GM23338 (cell line): ENCODE data around the gene SLC37A4.

Experiments used
- ETS1 ChIP-seq: IDR thresholded peaks from 2 replicates; pipeline ENCODE4 v1.6.1; 2016; ENCODE audit warnings: antibody characterized with exemption
- EZH2 ChIP-seq: fragments of 200-600 bp; sonication (generic); IDR thresholded peaks from one replicate; pipeline ENCODE4 v1.8.0; 2017; ENCODE audit warnings: antibody characterized with exemption, mild to moderate bottlenecking, low read depth; ENCODE audit not compliant: unreplicated experiment
- EZH2phosphoT487 ChIP-seq: fragments of 200-600 bp; sonication (generic); IDR thresholded peaks from one replicate; pipeline ENCODE4 v1.8.1; 2018; ENCODE audit warnings: antibody characterized with exemption; ENCODE audit not compliant: unreplicated experiment
- POLR2AphosphoS5 ChIP-seq: IDR thresholded peaks from 2 replicates; pipeline ENCODE4 v1.6.1; 2016; ENCODE audit warnings: antibody characterized with exemption, low read depth
- TF ChIP-seq, protein P1 (sequence below), 2 experiments: fragments of 200-600 bp in 1 of 2; sonication (generic) in 1 of 2; conservative IDR thresholded peaks; 2 replicates each; pipeline versions ENCODE4 v1.5.1 to v1.6.1; 2016 to 2017; ENCODE audit warnings: antibody characterized with exemption in 2 of 2, low read depth in 2 of 2, mild to moderate bottlenecking in 2 of 2, moderate library complexity in 1 of 2
- TF ChIP-seq, protein P2 (sequence below): IDR thresholded peaks from one replicate; pipeline ENCODE4 v1.6.1; 2018; ENCODE audit warnings: antibody characterized with exemption; ENCODE audit not compliant: unreplicated experiment

DNA sequence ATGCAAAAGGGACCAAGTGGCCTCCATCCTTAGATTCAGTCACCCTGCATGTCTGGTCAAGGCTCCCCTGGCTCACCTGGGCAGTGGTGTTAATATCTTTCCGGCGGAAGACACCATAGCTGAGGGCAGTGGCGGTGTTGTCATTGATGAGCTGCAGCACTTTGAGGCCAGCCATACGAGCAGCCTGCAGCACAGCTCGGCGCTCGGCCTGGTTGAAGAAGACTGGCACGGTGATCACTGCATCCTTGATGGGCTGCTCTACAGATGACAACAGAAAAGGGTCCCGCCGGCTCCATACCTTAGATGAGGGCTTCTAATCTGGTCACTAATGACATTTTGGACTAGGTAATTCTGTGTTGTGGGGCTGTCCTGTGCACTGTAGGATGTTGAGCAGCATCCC, 23.7 kb upstream of the SLC37A4 start:
- TF ChIP-seq POLR2AphosphoS5 (no peak), EZH2phosphoT487 (no peak), EZH2 (no peak), ETS1 (no peak)
- TF ChIP-seq, protein P1, sequence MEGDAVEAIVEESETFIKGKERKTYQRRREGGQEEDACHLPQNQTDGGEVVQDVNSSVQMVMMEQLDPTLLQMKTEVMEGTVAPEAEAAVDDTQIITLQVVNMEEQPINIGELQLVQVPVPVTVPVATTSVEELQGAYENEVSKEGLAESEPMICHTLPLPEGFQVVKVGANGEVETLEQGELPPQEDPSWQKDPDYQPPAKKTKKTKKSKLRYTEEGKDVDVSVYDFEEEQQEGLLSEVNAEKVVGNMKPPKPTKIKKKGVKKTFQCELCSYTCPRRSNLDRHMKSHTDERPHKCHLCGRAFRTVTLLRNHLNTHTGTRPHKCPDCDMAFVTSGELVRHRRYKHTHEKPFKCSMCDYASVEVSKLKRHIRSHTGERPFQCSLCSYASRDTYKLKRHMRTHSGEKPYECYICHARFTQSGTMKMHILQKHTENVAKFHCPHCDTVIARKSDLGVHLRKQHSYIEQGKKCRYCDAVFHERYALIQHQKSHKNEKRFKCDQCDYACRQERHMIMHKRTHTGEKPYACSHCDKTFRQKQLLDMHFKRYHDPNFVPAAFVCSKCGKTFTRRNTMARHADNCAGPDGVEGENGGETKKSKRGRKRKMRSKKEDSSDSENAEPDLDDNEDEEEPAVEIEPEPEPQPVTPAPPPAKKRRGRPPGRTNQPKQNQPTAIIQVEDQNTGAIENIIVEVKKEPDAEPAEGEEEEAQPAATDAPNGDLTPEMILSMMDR (conservative IDR thresholded peaks at IDR 0.05; ENCODE audit: low read depth in 2 of 2): no peak
- TF ChIP-seq, protein P2, sequence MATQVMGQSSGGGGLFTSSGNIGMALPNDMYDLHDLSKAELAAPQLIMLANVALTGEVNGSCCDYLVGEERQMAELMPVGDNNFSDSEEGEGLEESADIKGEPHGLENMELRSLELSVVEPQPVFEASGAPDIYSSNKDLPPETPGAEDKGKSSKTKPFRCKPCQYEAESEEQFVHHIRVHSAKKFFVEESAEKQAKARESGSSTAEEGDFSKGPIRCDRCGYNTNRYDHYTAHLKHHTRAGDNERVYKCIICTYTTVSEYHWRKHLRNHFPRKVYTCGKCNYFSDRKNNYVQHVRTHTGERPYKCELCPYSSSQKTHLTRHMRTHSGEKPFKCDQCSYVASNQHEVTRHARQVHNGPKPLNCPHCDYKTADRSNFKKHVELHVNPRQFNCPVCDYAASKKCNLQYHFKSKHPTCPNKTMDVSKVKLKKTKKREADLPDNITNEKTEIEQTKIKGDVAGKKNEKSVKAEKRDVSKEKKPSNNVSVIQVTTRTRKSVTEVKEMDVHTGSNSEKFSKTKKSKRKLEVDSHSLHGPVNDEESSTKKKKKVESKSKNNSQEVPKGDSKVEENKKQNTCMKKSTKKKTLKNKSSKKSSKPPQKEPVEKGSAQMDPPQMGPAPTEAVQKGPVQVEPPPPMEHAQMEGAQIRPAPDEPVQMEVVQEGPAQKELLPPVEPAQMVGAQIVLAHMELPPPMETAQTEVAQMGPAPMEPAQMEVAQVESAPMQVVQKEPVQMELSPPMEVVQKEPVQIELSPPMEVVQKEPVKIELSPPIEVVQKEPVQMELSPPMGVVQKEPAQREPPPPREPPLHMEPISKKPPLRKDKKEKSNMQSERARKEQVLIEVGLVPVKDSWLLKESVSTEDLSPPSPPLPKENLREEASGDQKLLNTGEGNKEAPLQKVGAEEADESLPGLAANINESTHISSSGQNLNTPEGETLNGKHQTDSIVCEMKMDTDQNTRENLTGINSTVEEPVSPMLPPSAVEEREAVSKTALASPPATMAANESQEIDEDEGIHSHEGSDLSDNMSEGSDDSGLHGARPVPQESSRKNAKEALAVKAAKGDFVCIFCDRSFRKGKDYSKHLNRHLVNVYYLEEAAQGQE: no peak
